Activated CD4-positive, alpha-beta memory T cell treated with anti-CD3 and anti-CD28 coated beads for 36 hours (primary cell): ENCODE measurements around the gene FMNL1. TPM values are rescaled to one million over a fixed set of nuclear protein-coding genes. Genes with fewer than 3 reads are reported as not detected.

Source experiments
- CTCF ChIA-PET: fragments of 350-600 bp; sonication (Branson Sonifier 250); formaldehyde crosslinking; loops from one replicate; lab custom pipeline; 2021; ENCODE audit warnings: antibody characterized with exemption, inconsistent platforms; lab: Charles Lee
- POLR2A ChIA-PET: fragments of 350-600 bp; sonication (Branson Sonifier 250); formaldehyde crosslinking; loops from one replicate; lab custom pipeline; 2021; ENCODE audit warnings: antibody characterized with exemption; lab: Charles Lee
- DNase-seq: peaks from one replicate; pipeline ENCODE4 v3.0.0-alpha.2; 2020
- H3K27ac Mint-ChIP-seq: one replicate; pipeline ENCODE4 v1.8.0; 2021; ENCODE audit warnings: mixed read lengths
- H3K27me3 Mint-ChIP-seq: one replicate; pipeline ENCODE4 v1.8.0; 2021; ENCODE audit warnings: mixed read lengths
- H3K36me3 Mint-ChIP-seq: one replicate; pipeline ENCODE4 v1.8.0; 2021; ENCODE audit warnings: mixed read lengths
- H3K4me1 Mint-ChIP-seq: one replicate; pipeline ENCODE4 v1.8.0; 2021; ENCODE audit warnings: low read depth, mixed read lengths
- H3K4me3 Mint-ChIP-seq: one replicate; pipeline ENCODE4 v1.8.0; 2021; ENCODE audit warnings: mild to moderate bottlenecking, mixed read lengths
- H3K9me3 Mint-ChIP-seq: one replicate; pipeline ENCODE4 v1.8.0; 2021; ENCODE audit warnings: mixed read lengths
- intact Hi-C: fragments of 100-400 bp; cut with micrococcal nuclease; formaldehyde crosslinking; loops from one replicate; pipeline ENCODE4 v1.15.1; 2023
- total RNA-seq, 2 experiments: library from RNA; stranded (reverse); gene quantifications; one replicate each; pipeline ENCODE4 v1.2.3, GENCODE V29; 2021

The FMNL1 gene
- total RNA-seq, 2 experiments from 2014 or later: 314 to 331 TPM

GRCh38 chr17:45294506-45294905 is 72.8 kb downstream of the FMNL1 start:
- ChIA-PET CTCF (interaction anchor here (1.0 to 6.9 kb wide), 6 partner anchors 9 to 143 kb away, joined by 3 to 36 read pairs (median 6); no protein-coding TSS in a partner anchor), POLR2A (interaction anchor here (0.9 kb wide), 1 partner anchor 12 kb away, joined by 3 read pairs; no protein-coding TSS in a partner anchor)
- peaks cover 47% of the 10 kb centered on the region for H3K36me3 Mint-ChIP-seq
- peaks cover 81% of the 10 kb centered on the region for H3K4me1 Mint-ChIP-seq
- H3K27me3 Mint-ChIP-seq: no peaks in the 10 kb centered on the region
- intact Hi-C loops: no loop called here
- no peak for DNase-seq
- peak overlapping the region; percentile 79 for H3K27ac Mint-ChIP-seq
- no peaks in the 10 kb centered on the region for H3K9me3 Mint-ChIP-seq
- no peak overlapping the region for H3K4me3 Mint-ChIP-seq

GRCh38 chr17:45296003-45296832 is 74.5 kb downstream of the FMNL1 start:
- POLR2A ChIA-PET: interaction anchor here (0.5 to 1.5 kb wide), 4 partner anchors 16 to 86 kb away, joined by 3 to 8 read pairs (median 4); partner anchors contain the start of gene MAP3K14
- peak overlapping the region; percentile 65 for H3K27ac Mint-ChIP-seq
- peaks cover 87% of the 10 kb centered on the region for H3K4me1 Mint-ChIP-seq
- no peak for DNase-seq
- H3K36me3 Mint-ChIP-seq: peaks cover 36% of the 10 kb centered on the region
- no peak overlapping the region for H3K4me3 Mint-ChIP-seq
- no peaks in the 10 kb centered on the region for H3K9me3 Mint-ChIP-seq
- H3K27me3 Mint-ChIP-seq: no peaks in the 10 kb centered on the region
- CTCF ChIA-PET: interaction anchor here (0.8 to 2.3 kb wide), 3 partner anchors 18 to 89 kb away, joined by 3 to 8 read pairs (median 3); no protein-coding TSS in a partner anchor
- intact Hi-C loops: no loop called here

GRCh38 chr17:45296833-45297124 is 75.1 kb downstream of the FMNL1 start:
- H3K27ac Mint-ChIP-seq: peak overlapping the region; percentile 65
- no peaks in the 10 kb centered on the region for H3K9me3 Mint-ChIP-seq
- DNase-seq: no peak
- intact Hi-C loops: no loop called here
- no peaks in the 10 kb centered on the region for H3K27me3 Mint-ChIP-seq
- H3K4me1 Mint-ChIP-seq: peaks cover 89% of the 10 kb centered on the region
- H3K36me3 Mint-ChIP-seq: peaks cover 33% of the 10 kb centered on the region
- CTCF ChIA-PET: no interaction called here
- no peak overlapping the region for H3K4me3 Mint-ChIP-seq
- POLR2A ChIA-PET: no interaction called here

Other genes with a start within 250 kb of the FMNL1 start
- gene DCAKD, start 170.3 kb upstream of the FMNL1 start, total RNA-seq: 10 to 100 TPM; 32.0 to 34.0 TPM
- 100 to 1,000 TPM; 158 TPM for gene NMT1, start 160.6 kb upstream of the FMNL1 start, total RNA-seq
- gene PLCD3, start 89.4 kb upstream of the FMNL1 start, total RNA-seq: 1 to 10 TPM; 4.3 to 4.4 TPM
- gene ACBD4, start 86.2 kb upstream of the FMNL1 start, total RNA-seq: 10 to 100 TPM; 12.5 to 13.8 TPM
- 10 to 100 TPM; 24.9 to 25.4 TPM for gene HEXIM1, start 73.4 kb upstream of the FMNL1 start, total RNA-seq
- 1 to 10 TPM; 5.3 to 5.6 TPM for gene HEXIM2, start 60.0 kb upstream of the FMNL1 start, total RNA-seq
- under 1 TPM in 1 of 2 experiments, not detected in 1; 0.12 TPM for gene SPATA32, start 40.2 kb downstream of the FMNL1 start, total RNA-seq
- gene MAP3K14, start 95.1 kb downstream of the FMNL1 start, total RNA-seq: 10 to 100 TPM; 62.9 to 65.0 TPM
- gene ARHGAP27, start 211.0 kb downstream of the FMNL1 start, total RNA-seq: 10 to 100 TPM; 41.7 to 44.3 TPM